ENCODE data around the gene HDAC9. TPM values are rescaled to one million over a fixed set of nuclear protein-coding genes. Genes with fewer than 3 reads are reported as not detected.

HDAC9 gene
- total RNA-seq, 1 donor from 2014 or later, result 28.6 TPM

GRCh38 chr7:18671176-18671575 lies 175.6 kb downstream of the HDAC9 start:
- no peak overlapping the region for H3K4me2 ChIP-seq
- no peak overlapping the region for H3K27ac ChIP-seq
- no peaks in the 10 kb centered on the region for H3K4me1 ChIP-seq
- Mint-ChIP-seq H3K4me3 (no peak overlapping the region), H3K27me3 (ENCODE audit: insufficient read depth, low read depth) (no peaks in the 10 kb centered on the region), H3K27ac (no peak overlapping the region), H3K9me3 (no peaks in the 10 kb centered on the region), H3K4me1 (no peaks in the 10 kb centered on the region), H3K36me3 (no peaks in the 10 kb centered on the region)
- no peak overlapping the region for H3K4me3 ChIP-seq
- TF ChIP-seq CTCF (IDR thresholded peaks at IDR 0.05) (no peak), EZH2 (IDR thresholded peaks at IDR 0.05) (no peak), EZH2phosphoT487 (IDR thresholded peaks at IDR 0.05) (no peak)
- no peak overlapping the region for H3K9ac ChIP-seq
- H3K9me3 ChIP-seq (ENCODE audit: low read depth), result no peaks in the 10 kb centered on the region
- no peak for DNase-seq (ENCODE audit: low spot score)
- no peaks in the 10 kb centered on the region for H3F3A ChIP-seq (ENCODE audit: low read depth)
- no peak overlapping the region for H2AFZ ChIP-seq (replicated peaks)
- H3K36me3 ChIP-seq, result no peaks in the 10 kb centered on the region
- H3K79me2 ChIP-seq (ENCODE audit: low read depth), result no peaks in the 10 kb centered on the region
- H3K27me3 ChIP-seq, result no peaks in the 10 kb centered on the region
- no peaks in the 10 kb centered on the region for H4K20me1 ChIP-seq (ENCODE audit: low read depth)

DNA sequence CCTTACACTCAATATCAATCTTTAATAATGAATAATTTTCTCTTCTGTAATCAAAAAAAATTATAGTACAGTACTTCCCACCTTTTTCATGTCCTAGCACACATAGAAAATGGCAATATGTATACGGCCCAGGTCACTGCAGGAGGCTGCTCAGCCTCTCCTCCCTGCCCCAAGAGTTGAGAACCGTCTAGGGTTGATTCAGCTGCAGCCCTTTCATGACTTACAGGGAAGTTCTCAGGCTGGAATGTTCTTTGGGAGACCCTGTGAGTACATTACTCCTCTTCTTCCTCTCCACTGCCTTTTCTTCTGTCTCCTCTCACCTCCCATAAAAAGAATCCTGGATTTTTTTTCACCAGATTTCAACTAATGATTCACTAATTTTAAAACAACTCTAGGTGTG lies 180.0 kb downstream of the HDAC9 start:
- Histone ChIP-seq H3K9me3 (ENCODE audit: low read depth) (no peaks in the 10 kb centered on the region), H3K4me2 (no peak overlapping the region), H3K79me2 (ENCODE audit: low read depth) (no peaks in the 10 kb centered on the region), H4K20me1 (ENCODE audit: low read depth) (no peaks in the 10 kb centered on the region), H3K9ac (no peak overlapping the region), H3K27me3 (no peaks in the 10 kb centered on the region), H3K27ac (no peak overlapping the region), H3K4me3 (no peak overlapping the region), H2AFZ (replicated peaks) (no peak overlapping the region), H3F3A (ENCODE audit: low read depth) (no peaks in the 10 kb centered on the region), H3K36me3 (no peaks in the 10 kb centered on the region), H3K4me1 (no peaks in the 10 kb centered on the region)
- H3K9me3 Mint-ChIP-seq, result peaks cover 3% of the 10 kb centered on the region
- no peaks in the 10 kb centered on the region for H3K4me1 Mint-ChIP-seq
- DNase-seq (ENCODE audit: low spot score), result no peak
- no peaks in the 10 kb centered on the region for H3K27me3 Mint-ChIP-seq (ENCODE audit: insufficient read depth, low read depth)
- no peaks in the 10 kb centered on the region for H3K36me3 Mint-ChIP-seq
- no peak overlapping the region for H3K4me3 Mint-ChIP-seq
- no peak for TF ChIP-seq EZH2 (IDR thresholded peaks at IDR 0.05)
- TF ChIP-seq EZH2phosphoT487 (IDR thresholded peaks at IDR 0.05), result no peak
- TF ChIP-seq CTCF (IDR thresholded peaks at IDR 0.05), result no peak
- no peak overlapping the region for H3K27ac Mint-ChIP-seq

DNA sequence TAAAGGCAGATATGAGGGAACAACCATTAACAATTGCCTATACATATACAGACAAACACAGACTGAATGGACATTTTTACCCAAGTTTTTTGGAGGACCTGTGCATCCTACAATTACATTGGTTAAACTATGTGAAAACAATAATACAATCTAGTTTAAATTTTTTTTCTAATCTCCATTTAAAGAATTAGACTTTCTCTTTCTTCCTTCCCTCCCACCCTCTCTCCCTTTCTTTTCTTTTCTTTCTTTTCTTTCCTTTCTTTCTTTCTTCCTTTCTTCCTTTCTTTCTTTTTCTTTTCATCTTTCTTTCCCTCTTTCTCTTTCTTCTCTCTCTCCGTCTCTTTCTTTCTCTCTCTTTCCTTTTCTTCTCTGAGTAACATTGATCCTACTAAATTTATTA lies 183.7 kb downstream of the HDAC9 start:
- Histone ChIP-seq H3K27ac (no peak overlapping the region), H2AFZ (replicated peaks) (no peak overlapping the region), H3K27me3 (no peaks in the 10 kb centered on the region), H4K20me1 (ENCODE audit: low read depth) (no peaks in the 10 kb centered on the region), H3F3A (ENCODE audit: low read depth) (no peaks in the 10 kb centered on the region), H3K9me3 (ENCODE audit: low read depth) (no peaks in the 10 kb centered on the region), H3K9ac (no peak overlapping the region), H3K4me1 (no peaks in the 10 kb centered on the region), H3K4me3 (no peak overlapping the region), H3K36me3 (no peaks in the 10 kb centered on the region), H3K4me2 (no peak overlapping the region), H3K79me2 (ENCODE audit: low read depth) (no peaks in the 10 kb centered on the region)
- peaks cover 3% of the 10 kb centered on the region for H3K9me3 Mint-ChIP-seq
- no peak overlapping the region for H3K27ac Mint-ChIP-seq
- H3K4me3 Mint-ChIP-seq, result no peak overlapping the region
- no peaks in the 10 kb centered on the region for H3K27me3 Mint-ChIP-seq (ENCODE audit: insufficient read depth, low read depth)
- no peak for TF ChIP-seq EZH2phosphoT487 (IDR thresholded peaks at IDR 0.05)
- no peak for TF ChIP-seq EZH2 (IDR thresholded peaks at IDR 0.05)
- TF ChIP-seq CTCF (IDR thresholded peaks at IDR 0.05), result no peak
- H3K36me3 Mint-ChIP-seq, result no peaks in the 10 kb centered on the region
- DNase-seq (ENCODE audit: low spot score), result no peak
- H3K4me1 Mint-ChIP-seq, result no peaks in the 10 kb centered on the region
